CD14-positive monocyte (primary cell): ENCODE measurements around the gene DHX30. TPM values are rescaled to one million over a fixed set of nuclear protein-coding genes. Genes with fewer than 3 reads are reported as not detected.
"Not testable (repeated sequence)": the region's sequence is repeated elsewhere in the genome, so short reads cannot be mapped to it uniquely, and the experiment has no call there.

Experiments used
- DNase-seq, 3 donors: peaks; one replicate each; pipeline ENCODE4 v3.0.0-alpha.2; 2011 to 2022
- H2AFZ ChIP-seq: 2 replicates; pipeline ENCODE4 v1.6.0; 2012; ENCODE audit warnings: mild to moderate bottlenecking, low read depth, low read length, inconsistent platforms; ENCODE audit not compliant: insufficient read depth, poor library complexity, severe bottlenecking
- H3K27ac ChIP-seq, 2 donors: 1 replicate in 1 of 2; 2 replicates in 1 of 2; pipeline ENCODE4 v1.5.1; 2012 to 2013; ENCODE audit warnings: low read length in 2 of 2, control low read depth in 1 of 2, inconsistent platforms in 1 of 2, low read depth in 1 of 2, mild to moderate bottlenecking in 1 of 2
- H3K27me3 ChIP-seq, 2 donors: one replicate each; pipeline versions ENCODE4 v1.6.0 to v1.6.1; 2011 to 2013; ENCODE audit warnings: low read length in 2 of 2; ENCODE audit not compliant: control insufficient read depth in 2 of 2, insufficient read depth in 2 of 2
- H3K36me3 ChIP-seq, 2 donors: replicated peaks in 1 of 2; 1 replicate in 1 of 2; 2 replicates in 1 of 2; pipeline versions ENCODE4 v1.5.1 to v1.6.1; 2012 to 2013; ENCODE audit warnings: low read length in 2 of 2, control low read depth in 1 of 2, inconsistent platforms in 1 of 2, mild to moderate bottlenecking in 1 of 2; ENCODE audit not compliant: insufficient read depth in 2 of 2, control insufficient read depth in 1 of 2
- H3K4me1 ChIP-seq, 2 donors: 1 replicate in 1 of 2; 2 replicates in 1 of 2; pipeline versions ENCODE4 v1.5.1 to v1.6.1; 2012 to 2013; ENCODE audit warnings: low read length in 2 of 2, control low read depth in 1 of 2, inconsistent platforms in 1 of 2, mild to moderate bottlenecking in 1 of 2, moderate library complexity in 1 of 2; ENCODE audit not compliant: insufficient read depth in 2 of 2, control insufficient read depth in 1 of 2
- H3K4me2 ChIP-seq: replicated peaks from 2 replicates; pipeline ENCODE3; 2012; ENCODE audit warnings: low read length, moderate library complexity, mild to moderate bottlenecking; ENCODE audit not compliant: poor library complexity, severe bottlenecking; ENCODE audit errors: extremely low read depth
- H3K4me3 ChIP-seq, 3 experiments: fragments of 200-600 bp in 1 of 3; sonication (generic) in 1 of 3; replicated peaks in 1 of 3; 1 replicate in 2 of 3; 2 replicates in 1 of 3; pipeline ENCODE4 v1.5.1; 2011 to 2013; ENCODE audit warnings: low read length in 3 of 3, mild to moderate bottlenecking in 3 of 3, control low read depth in 2 of 3, low read depth in 2 of 3, inconsistent platforms in 1 of 3, moderate library complexity in 1 of 3
- H3K79me2 ChIP-seq: 2 replicates; pipeline ENCODE4 v1.6.0; 2012; ENCODE audit warnings: mild to moderate bottlenecking, control low read depth, inconsistent platforms, low read length, moderate library complexity; ENCODE audit not compliant: insufficient read depth
- H3K9ac ChIP-seq: 2 replicates; pipeline ENCODE4 v1.6.0; 2017; ENCODE audit warnings: low read length, mild to moderate bottlenecking; ENCODE audit not compliant: insufficient read depth, poor library complexity, severe bottlenecking
- H3K9me3 ChIP-seq, 2 donors: replicated peaks in 1 of 2; 1 replicate in 1 of 2; 2 replicates in 1 of 2; pipeline versions ENCODE4 v1.5.1 to v1.6.1; 2012 to 2013; ENCODE audit warnings: low read length in 2 of 2, control low read depth in 1 of 2; ENCODE audit not compliant: control insufficient read depth in 1 of 2, insufficient read depth in 1 of 2
- H4K20me1 ChIP-seq: 2 replicates; pipeline ENCODE4 v1.6.0; 2012; ENCODE audit warnings: mild to moderate bottlenecking, low read length, control low read depth, moderate library complexity; ENCODE audit not compliant: insufficient read depth
- H3K27ac Mint-ChIP-seq, 7 donors: one replicate each; pipeline ENCODE4 v1.8.0; 2020; ENCODE audit warnings: mild to moderate bottlenecking in 7 of 7, mixed read lengths in 7 of 7, moderate library complexity in 6 of 7, inconsistent platforms in 2 of 7
- H3K27me3 Mint-ChIP-seq, 3 donors: one replicate each; pipeline ENCODE4 v1.8.0; 2021 to 2022; ENCODE audit warnings: low read depth in 3 of 3, mild to moderate bottlenecking in 3 of 3, mixed read lengths in 3 of 3, moderate library complexity in 3 of 3, inconsistent platforms in 1 of 3
- H3K36me3 Mint-ChIP-seq, 2 donors: one replicate each; pipeline ENCODE4 v1.8.0; 2020; ENCODE audit warnings: mixed read lengths in 2 of 2, inconsistent platforms in 1 of 2, mild to moderate bottlenecking in 1 of 2
- H3K4me1 Mint-ChIP-seq: one replicate; pipeline ENCODE4 v1.8.0; 2020; ENCODE audit warnings: mild to moderate bottlenecking, mixed read lengths
- H3K4me3 Mint-ChIP-seq, 2 donors: one replicate each; pipeline ENCODE4 v1.8.0; 2020; ENCODE audit warnings: mild to moderate bottlenecking in 2 of 2, mixed read lengths in 2 of 2, moderate library complexity in 1 of 2
- H3K9me3 Mint-ChIP-seq, 7 donors: one replicate each; pipeline ENCODE4 v1.8.0; 2020 to 2022; ENCODE audit warnings: mixed read lengths in 7 of 7, mild to moderate bottlenecking in 6 of 7, moderate library complexity in 6 of 7, inconsistent platforms in 2 of 7
- WGBS: methylation state at CpG from one replicate; pipeline ENCODE4 v1.1.5; 2013; ENCODE audit warnings: missing lambda C conversion rate; ENCODE audit not compliant: insufficient coverage; 5-methylcytosine and 5-hydroxymethylcytosine counted together
- intact Hi-C, 2 donors: fragments of 100-400 bp; cut with micrococcal nuclease; formaldehyde crosslinking; loops; one replicate each; pipeline versions ENCODE4 v1.15.0 to v1.15.1; 2023
- polyA plus RNA-seq, 3 donors: library from polyadenylated mRNA; depleted of rRNA in 1 of 3; unstranded in 2 of 3; stranded (reverse) in 1 of 3; fragments of 300-500 nt in 2 of 3; fragments of >200 nt in 1 of 3; fragmentation: Illumina TruSeq in 2 of 3; gene quantifications; 1 replicate in 2 of 3; 2 replicates in 1 of 3; pipeline ENCODE4 v1.2.3, GENCODE V29; 2012 to 2021
- TF ChIP-seq, protein P1 (sequence below): fragments of 200-600 bp; IDR thresholded peaks from one replicate; pipeline ENCODE4 v1.8.0; 2022; ENCODE audit warnings: antibody characterized with exemption, mild to moderate bottlenecking

Gene DHX30
- polyA plus RNA-seq, 3 donors = 19.4 to 43.9 (median 20.1) TPM

DNA sequence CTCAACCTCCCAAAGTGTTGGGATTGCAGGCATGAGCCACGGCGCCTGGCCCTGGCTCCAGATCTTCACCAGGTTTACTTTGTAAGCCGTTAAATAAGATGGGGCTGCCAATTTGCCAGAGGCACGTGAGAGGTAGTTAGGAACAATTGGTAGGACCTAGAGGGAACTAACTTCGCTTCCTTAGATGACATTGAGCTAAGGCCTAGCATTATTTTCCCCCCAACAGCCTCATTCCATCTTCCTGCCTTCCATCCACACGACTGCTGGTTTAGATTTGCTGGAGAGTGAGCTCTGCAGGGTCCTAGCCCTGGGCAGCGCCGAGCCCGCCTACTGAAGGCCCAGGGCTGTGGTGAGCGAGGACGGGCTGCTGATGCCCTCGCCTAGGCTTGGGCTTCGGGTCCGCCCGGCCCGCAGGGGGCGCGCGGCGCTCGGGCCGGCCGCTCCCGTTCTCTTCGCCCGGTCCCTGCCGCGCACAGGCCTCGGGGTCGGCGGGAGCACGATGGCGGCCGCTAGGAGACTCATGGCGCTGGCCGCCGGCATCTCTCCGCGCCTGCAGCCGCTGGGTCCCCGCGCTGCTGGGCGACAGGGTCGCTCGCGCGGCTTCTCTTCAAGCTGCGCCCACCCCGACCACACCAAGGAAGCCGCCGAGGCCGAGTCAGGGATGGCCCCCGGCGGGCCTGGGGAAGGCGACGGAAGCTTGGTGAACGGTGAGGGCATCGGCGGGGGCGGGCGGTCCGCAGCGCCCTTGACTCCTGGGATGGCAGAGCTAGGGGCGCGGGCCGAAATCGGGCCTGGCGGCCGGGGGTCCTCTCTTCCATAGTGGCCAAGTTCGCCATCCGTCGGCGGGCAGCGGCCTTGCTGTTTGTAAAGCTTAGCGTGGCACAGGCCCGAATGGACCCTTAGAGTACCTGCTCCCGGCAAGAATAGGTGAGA, 21.9 kb downstream of the DHX30 start:
- H3K27ac ChIP-seq = peak overlapping the region in 1 of 2 donors; percentile 66
- H3K27ac Mint-ChIP-seq = peak overlapping the region in 6 of 7 donors; percentile 57 to 88 (median 74)
- H3K9me3 ChIP-seq = no peaks in the 10 kb centered on the region
- H3K4me1 Mint-ChIP-seq = peaks cover 24% of the 10 kb centered on the region
- peaks cover 10 to 15% of the 10 kb centered on the region in 2 donors for H3K4me1 ChIP-seq
- H3K27me3 ChIP-seq = no peaks in the 10 kb centered on the region
- peaks cover 15% of the 10 kb centered on the region for H4K20me1 ChIP-seq
- DNase-seq = peak; percentile 54 to 74 (median 73)
- TF ChIP-seq, protein P1, sequence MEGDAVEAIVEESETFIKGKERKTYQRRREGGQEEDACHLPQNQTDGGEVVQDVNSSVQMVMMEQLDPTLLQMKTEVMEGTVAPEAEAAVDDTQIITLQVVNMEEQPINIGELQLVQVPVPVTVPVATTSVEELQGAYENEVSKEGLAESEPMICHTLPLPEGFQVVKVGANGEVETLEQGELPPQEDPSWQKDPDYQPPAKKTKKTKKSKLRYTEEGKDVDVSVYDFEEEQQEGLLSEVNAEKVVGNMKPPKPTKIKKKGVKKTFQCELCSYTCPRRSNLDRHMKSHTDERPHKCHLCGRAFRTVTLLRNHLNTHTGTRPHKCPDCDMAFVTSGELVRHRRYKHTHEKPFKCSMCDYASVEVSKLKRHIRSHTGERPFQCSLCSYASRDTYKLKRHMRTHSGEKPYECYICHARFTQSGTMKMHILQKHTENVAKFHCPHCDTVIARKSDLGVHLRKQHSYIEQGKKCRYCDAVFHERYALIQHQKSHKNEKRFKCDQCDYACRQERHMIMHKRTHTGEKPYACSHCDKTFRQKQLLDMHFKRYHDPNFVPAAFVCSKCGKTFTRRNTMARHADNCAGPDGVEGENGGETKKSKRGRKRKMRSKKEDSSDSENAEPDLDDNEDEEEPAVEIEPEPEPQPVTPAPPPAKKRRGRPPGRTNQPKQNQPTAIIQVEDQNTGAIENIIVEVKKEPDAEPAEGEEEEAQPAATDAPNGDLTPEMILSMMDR = peak; percentile 88
- WGBS = 3% methylated on average over 66 of the region's 77 CpGs
- peak overlapping the region; percentile 75 for H3K4me2 ChIP-seq
- H3K79me2 ChIP-seq = peaks cover 22% of the 10 kb centered on the region
- H3K27me3 Mint-ChIP-seq = peaks cover 0 to 1% (median 1%) of the 10 kb centered on the region in 3 donors
- peak overlapping the region; percentile 78 to 95 (median 92) for H3K4me3 ChIP-seq
- peaks cover 16 to 36% of the 10 kb centered on the region in 2 donors for H3K36me3 ChIP-seq
- H3K9ac ChIP-seq = peak overlapping the region; percentile 83
- peaks cover 33 to 51% of the 10 kb centered on the region in 2 donors for H3K36me3 Mint-ChIP-seq
- peak overlapping the region; percentile 98 for H2AFZ ChIP-seq
- peak overlapping the region; percentile 85 to 91 for H3K4me3 Mint-ChIP-seq
- H3K9me3 Mint-ChIP-seq = no peaks in the 10 kb centered on the region
- intact Hi-C loops = loop anchor here (2.0 to 5.0 kb wide), 2 partner anchors 166 to 167 kb away; no protein-coding TSS in a partner anchor

DNA sequence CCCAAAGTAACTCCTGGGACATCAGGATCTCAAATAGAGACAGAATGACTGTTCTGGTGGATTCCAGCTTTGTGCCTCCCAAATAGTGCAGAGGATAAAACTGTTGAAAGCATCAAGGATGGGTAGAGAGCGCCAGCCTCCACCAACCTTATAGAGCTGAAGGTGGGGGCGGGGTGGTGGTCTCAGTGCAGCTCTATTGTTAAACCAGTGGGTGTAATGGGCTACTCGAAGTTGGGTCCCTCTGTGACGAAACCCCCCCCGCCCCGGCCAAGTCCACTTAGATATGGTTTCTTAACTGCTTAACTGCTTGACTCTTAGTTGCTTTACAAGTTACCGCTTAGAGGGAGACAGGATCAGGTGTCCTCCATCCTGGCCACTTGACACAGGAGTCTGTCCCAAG, 22.7 kb downstream of the DHX30 start:
- Mint-ChIP-seq H3K27ac (peak overlapping the region in 6 of 7 donors; percentile 45 to 88 (median 58)), H3K9me3 (no peaks in the 10 kb centered on the region), H3K36me3 (peaks cover 30 to 53% of the 10 kb centered on the region in 2 donors), H3K4me3 (peak overlapping the region; percentile 85 to 91), H3K27me3 (peaks cover 0 to 1% (median 1%) of the 10 kb centered on the region in 3 donors), H3K4me1 (peaks cover 24% of the 10 kb centered on the region)
- peaks cover 15 to 34% of the 10 kb centered on the region in 2 donors for H3K36me3 ChIP-seq
- H3K79me2 ChIP-seq = peaks cover 22% of the 10 kb centered on the region
- H3K4me1 ChIP-seq = peaks cover 10 to 15% of the 10 kb centered on the region in 2 donors
- no peak for DNase-seq
- intact Hi-C loops = loop anchor here (2.0 to 5.0 kb wide), 2 partner anchors 165 to 167 kb away; no protein-coding TSS in a partner anchor
- peak overlapping the region; percentile 98 for H2AFZ ChIP-seq
- TF ChIP-seq, protein P1 = no peak
- H3K27me3 ChIP-seq = no peaks in the 10 kb centered on the region
- H3K9me3 ChIP-seq = no peaks in the 10 kb centered on the region
- peak overlapping the region; percentile 75 for H3K4me2 ChIP-seq
- H3K4me3 ChIP-seq = peak overlapping the region; percentile 78 to 95 (median 92)
- H4K20me1 ChIP-seq = peaks cover 15% of the 10 kb centered on the region
- H3K9ac ChIP-seq = peak overlapping the region; percentile 83
- 45% methylated on average over 2 of the region's 7 CpGs for WGBS
- H3K27ac ChIP-seq = peak overlapping the region in 1 of 2 donors; percentile 66

GRCh38 chr3:47829482-47829881, 26.5 kb downstream of the DHX30 start:
- peaks cover 22% of the 10 kb centered on the region for H3K4me1 Mint-ChIP-seq
- Histone ChIP-seq H4K20me1 (peaks cover 15% of the 10 kb centered on the region), H3K4me1 (peaks cover 10 to 14% of the 10 kb centered on the region in 2 donors), H3K36me3 (peaks cover 47 to 72% of the 10 kb centered on the region in 2 donors), H3K79me2 (peaks cover 22% of the 10 kb centered on the region)
- not testable (repeated sequence) for H3K9me3 ChIP-seq, H3K9ac ChIP-seq, DNase-seq, H3K4me3 Mint-ChIP-seq, H3K27me3 ChIP-seq, H3K27ac ChIP-seq, H3K4me2 ChIP-seq, H3K9me3 Mint-ChIP-seq, H3K27me3 Mint-ChIP-seq, H3K4me3 ChIP-seq, H2AFZ ChIP-seq
- WGBS = 100% methylated on average over 2 of the region's 9 CpGs
- peaks cover 52 to 79% of the 10 kb centered on the region in 2 donors for H3K36me3 Mint-ChIP-seq
- intact Hi-C loops = loop anchor here in 1 of 2 donors (5.0 kb wide), 1 partner anchor 163 kb away; no protein-coding TSS in a partner anchor
- peak overlapping the region in 1 of 7 donors; percentile 21 for H3K27ac Mint-ChIP-seq
